ENCODE measurements around the gene PROM1. TPM values are rescaled to one million over a fixed set of nuclear protein-coding genes. Genes with fewer than 3 reads are reported as not detected.

PROM1 gene
- total and polyA plus RNA-seq, 9 of the 15 experiments (the other 6 are each of a cell fraction or from before 2014, with no cell fraction given): 0.05 TPM; not detected in 8

DNA sequence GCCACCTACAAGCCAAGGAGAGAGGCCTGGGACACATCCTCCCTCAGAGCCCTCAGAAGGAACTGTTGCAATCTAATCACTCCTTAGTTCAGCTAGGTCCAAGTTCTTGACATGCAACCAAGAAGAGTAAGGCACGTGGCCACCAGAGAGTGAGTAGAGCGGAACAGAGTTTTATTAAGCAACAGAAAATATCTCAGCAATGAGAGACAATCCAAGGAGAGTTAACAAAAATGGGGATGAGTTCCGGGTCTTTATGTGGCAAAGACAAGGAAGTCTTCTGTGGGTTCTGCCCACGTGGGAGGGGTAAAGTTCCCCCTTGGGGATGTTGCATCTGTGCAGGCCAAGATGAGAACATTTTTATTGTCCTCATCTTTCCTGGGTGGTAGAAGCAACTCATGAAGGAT lies 38.5 kb upstream of the PROM1 start:
- BruUV-seq (replicated peaks): no TSS peak
- no peaks in the 10 kb centered on the region for H3K4me1 ChIP-seq (replicated peaks in 1 of 2; ENCODE audit: control insufficient read depth in 2 of 2, insufficient read depth in 2 of 2, low read length in 2 of 2)
- ATAC-seq (no peak), DNase-seq (ENCODE audit: extremely low read depth in 1 of 4, low spot score in 3 of 4) (no peak), FAIRE-seq (no peak)
- no peaks in the 10 kb centered on the region for H3K79me2 ChIP-seq (ENCODE audit: control insufficient read depth, insufficient read depth, low read length)
- H3K4me2 ChIP-seq (ENCODE audit: insufficient read depth, low read length): no peak overlapping the region
- H3K36me3 ChIP-seq (ENCODE audit: control insufficient read depth, insufficient read depth, low read length): no peaks in the 10 kb centered on the region
- POLR2A ChIA-PET: no interaction called here
- H3K4me3 ChIP-seq: no peak overlapping the region
- no peak overlapping the region for H2AFZ ChIP-seq (ENCODE audit: low read depth, low read length)
- intact Hi-C loops (cut with micrococcal nuclease) (no loop called here), in situ Hi-C loops (cut with MboI) (no loop called here)
- H4K20me1 ChIP-seq (replicated peaks; ENCODE audit: control insufficient read depth, insufficient read depth, low read length): no peaks in the 10 kb centered on the region
- TF ChIP-seq MIER1 (IDR thresholded peaks at IDR 0.05; ENCODE audit: low read depth) (no peak), ZFPM2 (CRISPR knock-in tag; IDR thresholded peaks at IDR 0.05) (no peak), CHCHD3 (CRISPR knock-in tag; IDR thresholded peaks at IDR 0.05) (no peak), NONO (IDR thresholded peaks at IDR 0.05; ENCODE audit: low read depth in 2 of 2, low read length in 1 of 2) (no peak), MAX (CRISPR knock-in tag; IDR thresholded peaks at IDR 0.05) (no peak), MBD2 (IDR thresholded peaks at IDR 0.05; ENCODE audit: borderline replicate concordance, low read depth) (no peak), FOXO4 (CRISPR knock-in tag; IDR thresholded peaks at IDR 0.05) (no peak), ZNF77 (CRISPR knock-in tag; IDR thresholded peaks at IDR 0.05) (no peak), PHB (CRISPR knock-in tag; IDR thresholded peaks at IDR 0.05) (no peak), TAL1 (IDR thresholded peaks at IDR 0.05) (no peak), HEY1 (CRISPR knock-in tag; IDR thresholded peaks at IDR 0.05; ENCODE audit: borderline replicate concordance) (no peak), PHB2 (IDR thresholded peaks at IDR 0.05; ENCODE audit: low read depth) (no peak)
- TF ChIP-seq, protein P1, sequence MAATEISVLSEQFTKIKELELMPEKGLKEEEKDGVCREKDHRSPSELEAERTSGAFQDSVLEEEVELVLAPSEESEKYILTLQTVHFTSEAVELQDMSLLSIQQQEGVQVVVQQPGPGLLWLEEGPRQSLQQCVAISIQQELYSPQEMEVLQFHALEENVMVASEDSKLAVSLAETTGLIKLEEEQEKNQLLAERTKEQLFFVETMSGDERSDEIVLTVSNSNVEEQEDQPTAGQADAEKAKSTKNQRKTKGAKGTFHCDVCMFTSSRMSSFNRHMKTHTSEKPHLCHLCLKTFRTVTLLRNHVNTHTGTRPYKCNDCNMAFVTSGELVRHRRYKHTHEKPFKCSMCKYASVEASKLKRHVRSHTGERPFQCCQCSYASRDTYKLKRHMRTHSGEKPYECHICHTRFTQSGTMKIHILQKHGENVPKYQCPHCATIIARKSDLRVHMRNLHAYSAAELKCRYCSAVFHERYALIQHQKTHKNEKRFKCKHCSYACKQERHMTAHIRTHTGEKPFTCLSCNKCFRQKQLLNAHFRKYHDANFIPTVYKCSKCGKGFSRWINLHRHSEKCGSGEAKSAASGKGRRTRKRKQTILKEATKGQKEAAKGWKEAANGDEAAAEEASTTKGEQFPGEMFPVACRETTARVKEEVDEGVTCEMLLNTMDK (IDR thresholded peaks at IDR 0.05; ENCODE audit: borderline replicate concordance, insufficient read depth, low read depth, low read length, poor library complexity, severe bottlenecking): no peak
- H3K9me1 ChIP-seq (ENCODE audit: control insufficient read depth, insufficient read depth, low read length): no peaks in the 10 kb centered on the region
- no peak overlapping the region for H3K9ac ChIP-seq (ENCODE audit: insufficient read depth in 1 of 2, low read depth in 2 of 2, low read length in 2 of 2)
- CTCF ChIA-PET (ENCODE audit: low intra/inter-chr PET ratio): no interaction called here
- peaks cover 5 to 43% of the 10 kb centered on the region in 2 experiments; a peak in 3 of 5 replicates for H3K27me3 ChIP-seq (ENCODE audit: control insufficient read depth in 2 of 2, insufficient read depth in 2 of 2, low read length in 2 of 2)
- H3K9me3 ChIP-seq (replicated peaks; ENCODE audit: control insufficient read depth, insufficient read depth, low read depth, low read length): no peaks in the 10 kb centered on the region
- WGBS (ENCODE audit: insufficient coverage, low coverage, missing lambda C conversion rate): 3% methylated on average over 4 of the region's 4 CpGs
- H3K27ac ChIP-seq (ENCODE audit: extremely low read depth, low read depth, low read length): no peak overlapping the region

All from K562 (cell line).